Adipose tissue (tissue), 3 donors: ENCODE data around the gene VWA7. TPM values are rescaled to one million over a fixed set of nuclear protein-coding genes. Genes with fewer than 3 reads are reported as not detected.
A peak's percentile ranks its signal among the peaks of the same experiment; 100 is the strongest.
"Not testable (repeated sequence)": the region's sequence is repeated elsewhere in the genome, so short reads cannot be mapped to it uniquely, and the experiment has no call there.

Source experiments
- H3K27ac ChIP-seq: one replicate; pipeline ENCODE4 v1.5.1; 2013; ENCODE audit warnings: low read depth, low read length
- WGBS, 3 donors: extraction: QIAGEN DNeasy Blood & Tissue Kit; methylation state at CpG; one replicate each; pipeline ENCODE4 v1.1.7; 2013; 5-methylcytosine and 5-hydroxymethylcytosine counted together
- polyA plus RNA-seq, 3 donors: library from polyadenylated mRNA; stranded (reverse); fragments of 200-250 nt; gene quantifications; one replicate each; pipeline ENCODE4 v1.2.3, GENCODE V29; 2013
- donor health status: healthy with polysubstance abuse.
- donor health status: Bipolar disorder and iron deficiency.
- donor health status: healthy.

The VWA7 gene, protein sequence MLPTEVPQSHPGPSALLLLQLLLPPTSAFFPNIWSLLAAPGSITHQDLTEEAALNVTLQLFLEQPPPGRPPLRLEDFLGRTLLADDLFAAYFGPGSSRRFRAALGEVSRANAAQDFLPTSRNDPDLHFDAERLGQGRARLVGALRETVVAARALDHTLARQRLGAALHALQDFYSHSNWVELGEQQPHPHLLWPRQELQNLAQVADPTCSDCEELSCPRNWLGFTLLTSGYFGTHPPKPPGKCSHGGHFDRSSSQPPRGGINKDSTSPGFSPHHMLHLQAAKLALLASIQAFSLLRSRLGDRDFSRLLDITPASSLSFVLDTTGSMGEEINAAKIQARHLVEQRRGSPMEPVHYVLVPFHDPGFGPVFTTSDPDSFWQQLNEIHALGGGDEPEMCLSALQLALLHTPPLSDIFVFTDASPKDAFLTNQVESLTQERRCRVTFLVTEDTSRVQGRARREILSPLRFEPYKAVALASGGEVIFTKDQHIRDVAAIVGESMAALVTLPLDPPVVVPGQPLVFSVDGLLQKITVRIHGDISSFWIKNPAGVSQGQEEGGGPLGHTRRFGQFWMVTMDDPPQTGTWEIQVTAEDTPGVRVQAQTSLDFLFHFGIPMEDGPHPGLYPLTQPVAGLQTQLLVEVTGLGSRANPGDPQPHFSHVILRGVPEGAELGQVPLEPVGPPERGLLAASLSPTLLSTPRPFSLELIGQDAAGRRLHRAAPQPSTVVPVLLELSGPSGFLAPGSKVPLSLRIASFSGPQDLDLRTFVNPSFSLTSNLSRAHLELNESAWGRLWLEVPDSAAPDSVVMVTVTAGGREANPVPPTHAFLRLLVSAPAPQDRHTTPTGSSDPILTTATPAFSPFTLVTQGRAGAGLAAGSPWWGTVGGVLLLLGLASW
- polyA plus RNA-seq = 1 to 10 TPM in 1 of 3 donors, under 1 TPM in 1, not detected in 1; 0.61 to 2.1 TPM

- WGBS, 3 donors = 9 to 15% (median 13%) methylated on average over 14 to 15 of the region's 15 CpGs
- H3K27ac ChIP-seq = no peak within 1 kb of the TSS
Observed at GRCh38 chr6:31776989-31777666, at the start of gene VWA7. Gene VWA7 (minus strand): TSS chr6:31777328. CDS start chr6:31776779, 549 bp downstream.

DNA sequence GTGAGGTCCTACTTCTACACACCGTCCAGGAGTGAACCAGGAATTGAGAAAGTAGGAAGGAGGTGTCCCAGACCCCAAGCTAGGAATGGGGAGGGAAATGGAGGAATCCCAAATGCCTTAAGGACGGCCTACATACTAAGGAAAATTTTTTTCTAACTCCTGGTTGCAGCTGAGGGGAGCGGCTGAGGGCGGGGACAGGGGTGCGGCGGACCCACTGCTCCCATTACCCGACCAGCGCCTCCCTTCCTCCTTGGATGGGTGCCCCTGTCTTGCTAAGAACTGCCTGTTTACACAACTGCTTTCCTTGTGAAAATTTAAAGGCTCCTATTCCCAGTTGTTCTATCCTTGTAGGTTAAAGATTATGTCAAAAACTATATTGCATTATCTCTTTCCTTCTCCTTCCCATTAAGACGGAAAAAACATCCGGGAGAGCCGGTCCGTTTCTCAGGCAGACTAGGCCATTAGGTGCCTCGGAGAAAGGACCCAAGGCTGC is 49.7 kb upstream of the VWA7 start:
- 0 to 2% (median 1%) methylated on average over 13 of the region's 13 CpGs for WGBS, 3 donors
- peak overlapping the region; percentile 10 for H3K27ac ChIP-seq

- no peak overlapping the region for H3K27ac ChIP-seq
Observed at GRCh38 chr6:31825553-31825952, 48.4 kb upstream of the VWA7 start.

GRCh38 chr6:31823592-31824196 is 46.6 kb upstream of the VWA7 start:
- H3K27ac ChIP-seq = not testable (repeated sequence)
- 69 to 96% (median 70%) methylated on average over 9 of the region's 9 CpGs for WGBS, 3 donors

More at GRCh38 chr6:31825553-31825952, 48.4 kb upstream of the VWA7 start:
- WGBS, 3 donors = 36 to 70% (median 65%) methylated on average over 4 of the region's 4 CpGs

- peak overlapping the region; percentile 96 for H3K27ac ChIP-seq
- WGBS, 3 donors = 1 to 2% (median 2%) methylated on average over 23 to 24 of the region's 25 CpGs
Observed at GRCh38 chr6:31822036-31822821, 45.1 kb upstream of the VWA7 start.

GRCh38 chr6:31821301-31822035 is 44.3 kb upstream of the VWA7 start:
- WGBS, 3 donors = 4 to 8% (median 8%) methylated on average over 39 of the region's 39 CpGs

DNA sequence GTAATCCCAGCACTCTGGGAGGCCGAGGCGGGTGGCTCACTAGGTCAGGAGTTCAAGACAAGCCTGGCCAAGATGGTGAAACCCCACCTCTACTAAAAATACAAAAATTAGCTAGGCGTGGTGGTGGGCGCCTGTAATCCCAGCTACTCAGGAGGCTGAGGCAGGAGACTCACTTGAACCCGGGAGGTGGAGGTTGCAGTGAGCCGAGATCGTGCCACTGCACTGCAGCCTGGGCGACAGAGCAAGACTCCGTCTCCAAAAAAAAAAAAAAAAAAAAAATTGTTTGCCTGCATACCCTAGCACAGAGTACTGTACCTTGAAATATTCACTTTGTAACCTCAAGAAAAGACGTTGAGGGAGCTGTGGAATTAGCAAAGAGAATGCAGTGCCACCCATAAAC is 43.3 kb upstream of the VWA7 start:
- H3K27ac ChIP-seq = not testable (repeated sequence)
- WGBS, 3 donors = 89 to 95% (median 94%) methylated on average over 10 of the region's 10 CpGs

More at GRCh38 chr6:31821301-31822035, 44.3 kb upstream of the VWA7 start:
- peak overlapping the region; percentile 96 for H3K27ac ChIP-seq

GRCh38 chr6:31819871-31820299 is 42.8 kb upstream of the VWA7 start:
- H3K27ac ChIP-seq = no peak overlapping the region

GRCh38 chr6:31817929-31818511 is 40.9 kb upstream of the VWA7 start:
- WGBS, 3 donors = 38 to 69% (median 49%) methylated on average over 8 of the region's 8 CpGs
- H3K27ac ChIP-seq = not testable (repeated sequence)

- 25 to 45% (median 32%) methylated on average over 12 to 15 of the region's 37 CpGs for WGBS, 3 donors
- H3K27ac ChIP-seq = not testable (repeated sequence)
Observed at GRCh38 chr6:31817133-31817928, 40.2 kb upstream of the VWA7 start.

DNA sequence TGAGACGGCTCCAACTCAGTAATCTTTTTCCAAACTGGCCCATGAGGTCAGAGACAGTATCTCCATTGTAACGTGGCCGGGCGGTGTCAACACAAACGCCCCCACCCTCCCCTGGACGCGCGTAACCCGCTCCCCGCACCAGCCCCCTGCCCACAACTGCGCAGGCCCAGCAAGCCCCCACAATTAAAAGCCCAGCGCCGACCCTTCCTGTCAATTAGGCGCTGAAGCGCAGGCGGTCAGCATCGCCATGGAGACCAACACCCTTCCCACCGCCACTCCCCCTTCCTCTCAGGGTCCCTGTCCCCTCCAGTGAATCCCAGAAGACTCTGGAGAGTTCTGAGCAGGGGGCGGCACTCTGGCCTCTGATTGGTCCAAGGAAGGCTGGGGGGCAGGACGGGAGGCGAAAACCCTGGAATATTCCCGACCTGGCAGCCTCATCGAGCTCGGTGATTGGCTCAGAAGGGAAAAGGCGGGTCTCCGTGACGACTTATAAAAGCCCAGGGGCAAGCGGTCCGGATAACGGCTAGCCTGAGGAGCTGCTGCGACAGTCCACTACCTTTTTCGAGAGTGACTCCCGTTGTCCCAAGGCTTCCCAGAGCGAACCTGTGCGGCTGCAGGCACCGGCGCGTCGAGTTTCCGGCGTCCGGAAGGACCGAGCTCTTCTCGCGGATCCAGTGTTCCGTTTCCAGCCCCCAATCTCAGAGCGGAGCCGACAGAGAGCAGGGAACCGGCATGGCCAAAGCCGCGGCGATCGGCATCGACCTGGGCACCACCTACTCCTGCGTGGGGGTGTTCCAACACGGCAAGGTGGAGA is 38.1 kb upstream of the VWA7 start, which contains the start of the genes HSPA1A and HSPA1L:
Gene HSPA1A, plus strand, starts transcription at position 519 of the 814 bp plus-strand sequence. Its CDS starts 214 bp downstream, at position 733.
Gene HSPA1L, minus strand, starts transcription at position 259 of the 814 bp plus-strand sequence. CDS start 3,311 bp downstream, outside the sequence.
- H3K27ac ChIP-seq = peak within 1 kb of the TSS; percentile 77
- 0 to 1% (median 0%) methylated on average over 54 to 56 of the region's 56 CpGs for WGBS, 3 donors

DNA sequence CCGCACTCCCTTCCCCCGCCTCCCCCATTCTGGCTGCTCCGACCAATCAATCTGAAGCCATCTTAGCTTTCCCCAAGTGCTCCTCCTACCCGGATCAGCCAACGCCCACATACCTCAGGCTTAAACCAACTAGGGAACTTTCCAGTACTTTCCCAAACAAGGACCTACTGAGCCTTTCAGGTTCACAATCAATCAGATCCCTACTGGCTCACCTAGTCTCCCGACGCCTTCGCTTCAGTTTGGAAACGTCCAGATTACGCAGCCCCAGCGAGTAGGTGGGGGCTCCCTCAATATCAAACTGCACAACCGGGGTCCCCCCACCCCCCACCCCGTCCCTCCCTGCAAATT is 37.5 kb upstream of the VWA7 start:
- WGBS, 3 donors = 0% methylated on average over 13 of the region's 13 CpGs
- peak overlapping the region; percentile 76 for H3K27ac ChIP-seq

DNA sequence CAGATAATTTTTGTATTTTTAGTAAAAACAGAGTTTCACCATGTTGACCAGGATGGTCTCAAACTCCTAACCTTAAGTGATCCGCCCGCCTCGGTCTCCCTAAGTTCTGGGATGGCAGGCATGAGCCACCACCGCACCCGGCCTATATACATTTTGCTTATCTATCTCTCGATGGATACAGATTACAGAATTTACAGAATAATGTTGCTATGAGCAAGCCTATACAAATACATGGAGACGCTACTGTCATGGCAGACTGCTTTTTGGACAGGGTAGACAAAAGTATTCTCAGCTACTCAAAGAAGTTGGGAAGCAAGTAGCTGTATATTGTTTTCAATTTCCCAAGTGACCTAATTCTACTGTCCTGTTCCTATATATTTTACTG is 36.3 kb upstream of the VWA7 start:
- WGBS, 3 donors = 95 to 97% (median 95%) methylated on average over 7 of the region's 7 CpGs
- peak overlapping the region; percentile 19 for H3K27ac ChIP-seq

- H3K27ac ChIP-seq = no peak overlapping the region
- WGBS, 3 donors = 89 to 96% (median 95%) methylated on average over 12 of the region's 12 CpGs
Observed at GRCh38 chr6:31811645-31812044, 34.5 kb upstream of the VWA7 start.

GRCh38 chr6:31808599-31808998 is 31.5 kb upstream of the VWA7 start:
- not testable (repeated sequence) for H3K27ac ChIP-seq
- WGBS, 3 donors = 92 to 96% (median 95%) methylated on average over 10 of the region's 10 CpGs
